ENCODE data around the gene DLX2. TPM values are rescaled to one million over a fixed set of nuclear protein-coding genes. Genes with fewer than 3 reads are reported as not detected.
"Not testable (repeated sequence)": the region's sequence is repeated elsewhere in the genome, so short reads cannot be mapped to it uniquely, and the experiment has no call there.

DLX2 gene
- total RNA-seq, 1 experiment from 2014 or later = 0.76 TPM

- TF ChIP-seq EZH2 (IDR thresholded peaks at IDR 0.05; ENCODE audit: low read depth) = no peak
- no peak for TF ChIP-seq CTCF (conservative IDR thresholded peaks at IDR 0.05)
- BruUV-seq (replicated peaks) = no TSS peak
- Histone ChIP-seq H2AFZ (no peak overlapping the region), H3F3A (ENCODE audit: insufficient read depth, low read depth) (no peaks in the 10 kb centered on the region), H3K36me3 (ENCODE audit: low read depth) (no peaks in the 10 kb centered on the region; the same call in 1 of the 2 replicates), H3K4me1 (replicated peaks; ENCODE audit: insufficient read depth) (peaks cover 8% of the 10 kb centered on the region; the same call in 1 of the 2 replicates), H4K20me1 (ENCODE audit: insufficient read depth) (no peaks in the 10 kb centered on the region), H3K27me3 (ENCODE audit: insufficient read depth, low read depth) (no peaks in the 10 kb centered on the region), H3K4me3 (no peak overlapping the region), H3K27ac (no peak overlapping the region), H3K9me3 (ENCODE audit: insufficient read depth, low read depth) (no peaks in the 10 kb centered on the region), H3K4me2 (no peak overlapping the region), H3K9me2 (ENCODE audit: insufficient read depth) (no peaks in the 10 kb centered on the region), H3K79me2 (ENCODE audit: low read depth) (no peaks in the 10 kb centered on the region)
- intact Hi-C loops (cut with micrococcal nuclease; ENCODE audit: unreplicated experiment) = no loop called here
- POLR2A ChIA-PET (ENCODE audit: unreplicated experiment) = no interaction called here
- no peak for DNase-seq
- CTCF ChIA-PET = no interaction called here
These were observed 30.0 kb downstream of the DLX2 start for GRCh38 chr2:172072706-172073105.

GRCh38 chr2:172072303-172072702, 30.4 kb downstream of the DLX2 start:
- POLR2A ChIA-PET (ENCODE audit: unreplicated experiment) = no interaction called here
- no peak overlapping the region for H3K4me3 ChIP-seq
- DNase-seq = no peak
- no peak for TF ChIP-seq CTCF (conservative IDR thresholded peaks at IDR 0.05)
- TF ChIP-seq EZH2 (IDR thresholded peaks at IDR 0.05; ENCODE audit: low read depth) = no peak
- H4K20me1 ChIP-seq (ENCODE audit: insufficient read depth) = no peaks in the 10 kb centered on the region
- intact Hi-C loops (cut with micrococcal nuclease; ENCODE audit: unreplicated experiment) = no loop called here
- no peaks in the 10 kb centered on the region for H3K9me3 ChIP-seq (ENCODE audit: insufficient read depth, low read depth)
- CTCF ChIA-PET = no interaction called here
- no peak overlapping the region for H3K27ac ChIP-seq
- no peaks in the 10 kb centered on the region; the same call in 1 of the 2 replicates for H3K36me3 ChIP-seq (ENCODE audit: low read depth)
- H3K27me3 ChIP-seq (ENCODE audit: insufficient read depth, low read depth) = no peaks in the 10 kb centered on the region
- no peaks in the 10 kb centered on the region for H3K79me2 ChIP-seq (ENCODE audit: low read depth)
- H3K9me2 ChIP-seq (ENCODE audit: insufficient read depth) = no peaks in the 10 kb centered on the region
- H2AFZ ChIP-seq = no peak overlapping the region
- H3K4me2 ChIP-seq = no peak overlapping the region
- H3K4me1 ChIP-seq (replicated peaks; ENCODE audit: insufficient read depth) = peaks cover 4% of the 10 kb centered on the region; the same call in 1 of the 2 replicates
- no TSS peak for BruUV-seq (replicated peaks)
- H3F3A ChIP-seq (ENCODE audit: insufficient read depth, low read depth) = no peaks in the 10 kb centered on the region

- no peak overlapping the region for H3K27ac ChIP-seq
- no peaks in the 10 kb centered on the region for H3F3A ChIP-seq (ENCODE audit: insufficient read depth, low read depth)
- intact Hi-C loops (cut with micrococcal nuclease; ENCODE audit: unreplicated experiment) = no loop called here
- H2AFZ ChIP-seq = no peak overlapping the region
- no peak overlapping the region for H3K4me3 ChIP-seq
- POLR2A ChIA-PET (ENCODE audit: unreplicated experiment) = no interaction called here
- H3K4me1 ChIP-seq (replicated peaks; ENCODE audit: insufficient read depth) = no peaks in the 10 kb centered on the region
- CTCF ChIA-PET = no interaction called here
- no peaks in the 10 kb centered on the region for H3K79me2 ChIP-seq (ENCODE audit: low read depth)
- no peak overlapping the region for H3K4me2 ChIP-seq
- DNase-seq = no peak
- no peak for TF ChIP-seq EZH2 (IDR thresholded peaks at IDR 0.05; ENCODE audit: low read depth)
- no peaks in the 10 kb centered on the region for H4K20me1 ChIP-seq (ENCODE audit: insufficient read depth)
- no peaks in the 10 kb centered on the region for H3K27me3 ChIP-seq (ENCODE audit: insufficient read depth, low read depth)
- no peaks in the 10 kb centered on the region for H3K9me3 ChIP-seq (ENCODE audit: insufficient read depth, low read depth)
- no TSS peak for BruUV-seq (replicated peaks)
- H3K9me2 ChIP-seq (ENCODE audit: insufficient read depth) = no peaks in the 10 kb centered on the region
- H3K36me3 ChIP-seq (ENCODE audit: low read depth) = peaks cover 8% of the 10 kb centered on the region; the same call in 1 of the 2 replicates
These were observed 31.8 kb downstream of the DLX2 start for GRCh38 chr2:172070936-172071335.

- BruUV-seq (replicated peaks); POLR2A ChIA-PET (ENCODE audit: unreplicated experiment); CTCF ChIA-PET: not testable (repeated sequence)
These were observed 34.8 kb downstream of the DLX2 start for GRCh38 chr2:172067905-172068304.

More at GRCh38 chr2:172067905-172068304, 34.8 kb downstream of the DLX2 start:
- H3K9me3 ChIP-seq (ENCODE audit: insufficient read depth, low read depth); H3K27me3 ChIP-seq (ENCODE audit: insufficient read depth, low read depth); H3K36me3 ChIP-seq (ENCODE audit: low read depth); H3K4me1 ChIP-seq (replicated peaks; ENCODE audit: insufficient read depth); H3K27ac ChIP-seq; H3K4me3 ChIP-seq; H3K9me2 ChIP-seq (ENCODE audit: insufficient read depth); H2AFZ ChIP-seq; DNase-seq; H4K20me1 ChIP-seq (ENCODE audit: insufficient read depth); H3F3A ChIP-seq (ENCODE audit: insufficient read depth, low read depth); intact Hi-C loops (cut with micrococcal nuclease; ENCODE audit: unreplicated experiment); H3K4me2 ChIP-seq; H3K79me2 ChIP-seq (ENCODE audit: low read depth): not testable (repeated sequence)

Measured in PC-9 (cell line).